ENCODE results near the gene SPDYE4.

- TF ChIP-seq CTCF (conservative IDR thresholded peaks at IDR 0.05; ENCODE audit: low read length) (no peak), EZH2phosphoT487 (IDR thresholded peaks at IDR 0.05; ENCODE audit: borderline replicate concordance, low read depth, low read length) (no peak)
Observed at GRCh38 chr17:8794636-8795035, 36.3 kb upstream of the SPDYE4 start.

Data from OCI-LY7 (cell line).